Pancreas (tissue), 10 donors: Measurements from ENCODE around the gene AFF1. TPM values are rescaled to one million over a fixed set of nuclear protein-coding genes. Genes with fewer than 3 reads are reported as not detected.
A peak's percentile ranks its signal among the peaks of the same experiment; 100 is the strongest.
"Not testable (repeated sequence)": the region's sequence is repeated elsewhere in the genome, so short reads cannot be mapped to it uniquely, and the experiment has no call there.

Experiments
- ATAC-seq, 4 donors: fragments of 200-7000 bp; cut with Tn5 transposase; one replicate each; pipeline versions ENCODE4 v1.8.0 to v1.9.1; 2020; ENCODE audit warnings: mild to moderate bottlenecking in 4 of 4, moderate library complexity in 4 of 4
- DNase-seq, 6 donors: peaks; one replicate each; pipeline ENCODE4 v3.0.0-alpha.2; 2020
- FAIRE-seq: peaks from 2 replicates; lab custom pipeline; 2012; peaks lifted over from hg19 to GRCh38; lab: Jason Lieb, UNC
- H3K27ac ChIP-seq, 4 donors: fragments of 200-600 bp; sonication (generic); 1 replicate in 3 of 4; 2 replicates in 1 of 4; pipeline versions ENCODE4 v1.5.0 to v1.8.0; 2020
- H3K27me3 ChIP-seq, 4 donors: fragments of 200-600 bp; one replicate each; pipeline ENCODE4 v1.8.0; 2021
- H3K36me3 ChIP-seq, 3 donors: fragments of 200-600 bp; sonication (generic) in 1 of 3; one replicate each; pipeline versions ENCODE4 v1.5.0 to v1.8.0; 2020 to 2021
- H3K4me1 ChIP-seq, 3 donors: fragments of 200-600 bp; one replicate each; pipeline ENCODE4 v1.8.0; 2021
- H3K4me3 ChIP-seq, 4 donors: fragments of 200-600 bp; sonication (generic) in 2 of 4; one replicate each; pipeline versions ENCODE4 v1.5.0 to v1.8.0; 2020 to 2021
- H3K9me3 ChIP-seq, 4 donors: fragments of 200-600 bp; one replicate each; pipeline ENCODE4 v1.8.0; 2021
- WGBS, 2 donors: extraction: QIAGEN DNeasy Blood & Tissue Kit; methylation state at CpG; one replicate each; pipeline ENCODE4 v1.1.7; 2013; 5-methylcytosine and 5-hydroxymethylcytosine counted together
- intact Hi-C, 3 donors: fragments of 100-400 bp; cut with DNase I; formaldehyde crosslinking; loops; one replicate each; pipeline versions ENCODE4 v1.11.1 to v1.14.2; 2022
- polyA plus RNA-seq, 2 donors: library from polyadenylated mRNA; stranded (reverse); fragments of 200-250 nt; gene quantifications; one replicate each; pipeline ENCODE4 v1.2.3, GENCODE V29; 2013
- total RNA-seq, 6 donors: library from RNA; stranded (reverse); fragmentation: NEBNext Ultra II Directional in 4 of 6; extraction: Animal tissue kit (Norgen Biotek cat#: 25700) in 4 of 6; gene quantifications; one replicate each; pipeline versions ENCODE4 v1.2.1 to v1.2.4, GENCODE V29; 2021 to 2023
- TF ChIP-seq, protein P1 (sequence below), 4 donors: fragments of 200-600 bp; sonication (generic) in 3 of 4; IDR thresholded peaks; one replicate each; pipeline versions ENCODE4 v1.5.0 to v1.8.0; 2021; ENCODE audit warnings: antibody characterized with exemption in 4 of 4
- donor health status: healthy with polysubstance abuse.
- donor health status: DM: no; HTN: no; CAD: no; lungs with moderate emphysema.
- donor health status: DM: no; HTN: no; CAD: no.
- donor health status: control.
- donor health status: control.
- donor health status: Bipolar disorder and iron deficiency.
- donor health status: DM: yes; HTN: yes; CAD: no.
- donor health status: DM: no; HTN: no; CAD: no.
- donor health status: DM: no; HTN: no; CAD: no.
- donor health status: DM: yes; HTN: yes; CAD: no.

AFF1 gene
- total and polyA plus RNA-seq, 8 donors: 11.8 to 62.0 (median 40.4) TPM

DNA sequence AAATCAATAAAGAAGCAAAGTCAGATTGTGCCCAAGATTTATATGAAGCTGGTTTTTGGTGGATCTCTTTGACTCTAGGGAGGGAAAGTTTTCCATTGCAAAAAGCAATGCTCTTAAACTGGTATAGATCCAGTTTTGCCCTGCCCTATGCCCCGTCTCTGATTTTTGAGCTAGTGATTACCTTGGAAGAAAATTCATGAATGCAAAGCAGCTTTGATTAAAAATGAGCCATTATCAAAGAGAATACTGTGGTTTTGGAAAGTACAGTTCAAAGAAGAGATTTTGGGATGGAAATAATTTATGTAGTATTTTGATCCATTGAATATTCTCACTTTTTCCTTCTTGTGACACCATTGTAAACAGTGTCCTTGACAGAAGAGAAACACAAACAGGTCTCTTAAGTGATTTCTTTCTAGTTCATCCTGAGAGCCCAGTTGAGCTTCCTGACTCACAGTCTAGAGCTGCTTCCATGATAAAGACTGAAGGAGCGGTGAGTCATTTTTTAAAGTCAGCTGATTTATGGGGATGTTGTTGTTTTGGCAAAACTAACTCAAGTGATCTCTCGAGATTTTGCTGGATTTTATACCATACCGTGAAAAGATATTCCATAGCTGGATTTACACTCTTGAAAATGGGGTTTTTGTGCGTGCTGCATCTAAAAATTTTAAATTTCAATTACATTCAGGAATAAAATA is 76.7 kb downstream of the AFF1 start:
- Histone ChIP-seq H3K27ac (peak overlapping the region; percentile 0 to 98 (median 49)), H3K4me1 (peaks cover 38 to 81% (median 67%) of the 10 kb centered on the region in 3 donors), H3K4me3 (peak overlapping the region in 1 of 4 donors; percentile 29), H3K9me3 (no peaks in the 10 kb centered on the region), H3K36me3 (no peaks in the 10 kb centered on the region), H3K27me3 (no peaks in the 10 kb centered on the region)
- intact Hi-C loops: loop anchor here in 2 of 3 donors (10.0 kb wide), 1 partner anchor 63 kb away; no protein-coding TSS in a partner anchor
- ATAC-seq (peak; percentile 2 to 31 (median 15)), DNase-seq (no peak), FAIRE-seq (no peak)
- 22 to 26% methylated on average over 5 of the region's 5 CpGs for WGBS, 2 donors
- TF ChIP-seq, protein P1, sequence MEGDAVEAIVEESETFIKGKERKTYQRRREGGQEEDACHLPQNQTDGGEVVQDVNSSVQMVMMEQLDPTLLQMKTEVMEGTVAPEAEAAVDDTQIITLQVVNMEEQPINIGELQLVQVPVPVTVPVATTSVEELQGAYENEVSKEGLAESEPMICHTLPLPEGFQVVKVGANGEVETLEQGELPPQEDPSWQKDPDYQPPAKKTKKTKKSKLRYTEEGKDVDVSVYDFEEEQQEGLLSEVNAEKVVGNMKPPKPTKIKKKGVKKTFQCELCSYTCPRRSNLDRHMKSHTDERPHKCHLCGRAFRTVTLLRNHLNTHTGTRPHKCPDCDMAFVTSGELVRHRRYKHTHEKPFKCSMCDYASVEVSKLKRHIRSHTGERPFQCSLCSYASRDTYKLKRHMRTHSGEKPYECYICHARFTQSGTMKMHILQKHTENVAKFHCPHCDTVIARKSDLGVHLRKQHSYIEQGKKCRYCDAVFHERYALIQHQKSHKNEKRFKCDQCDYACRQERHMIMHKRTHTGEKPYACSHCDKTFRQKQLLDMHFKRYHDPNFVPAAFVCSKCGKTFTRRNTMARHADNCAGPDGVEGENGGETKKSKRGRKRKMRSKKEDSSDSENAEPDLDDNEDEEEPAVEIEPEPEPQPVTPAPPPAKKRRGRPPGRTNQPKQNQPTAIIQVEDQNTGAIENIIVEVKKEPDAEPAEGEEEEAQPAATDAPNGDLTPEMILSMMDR (IDR thresholded peaks at IDR 0.05): no peak

- ATAC-seq (peak; percentile 80 to 90 (median 82)), DNase-seq (peak in 3 of 6 donors; percentile 59 to 69 (median 66)), FAIRE-seq (no peak)
- WGBS, 2 donors: 9 to 12% methylated on average over 4 of the region's 4 CpGs
- no peaks in the 10 kb centered on the region for H3K27me3 ChIP-seq
- no peaks in the 10 kb centered on the region for H3K9me3 ChIP-seq
- TF ChIP-seq, protein P1 (IDR thresholded peaks at IDR 0.05): no peak
- peak overlapping the region in 2 of 4 donors; percentile 18 to 29 for H3K4me3 ChIP-seq
- intact Hi-C loops: loop anchor here in 2 of 3 donors (10.0 kb wide), 1 partner anchor 62 kb away; no protein-coding TSS in a partner anchor
- peak overlapping the region in 3 of 4 donors; percentile 57 to 98 (median 97) for H3K27ac ChIP-seq
- no peaks in the 10 kb centered on the region for H3K36me3 ChIP-seq
- peaks cover 43 to 86% (median 76%) of the 10 kb centered on the region in 3 donors for H3K4me1 ChIP-seq
These were observed 77.6 kb downstream of the AFF1 start for GRCh38 chr4:87012265-87012953.

DNA sequence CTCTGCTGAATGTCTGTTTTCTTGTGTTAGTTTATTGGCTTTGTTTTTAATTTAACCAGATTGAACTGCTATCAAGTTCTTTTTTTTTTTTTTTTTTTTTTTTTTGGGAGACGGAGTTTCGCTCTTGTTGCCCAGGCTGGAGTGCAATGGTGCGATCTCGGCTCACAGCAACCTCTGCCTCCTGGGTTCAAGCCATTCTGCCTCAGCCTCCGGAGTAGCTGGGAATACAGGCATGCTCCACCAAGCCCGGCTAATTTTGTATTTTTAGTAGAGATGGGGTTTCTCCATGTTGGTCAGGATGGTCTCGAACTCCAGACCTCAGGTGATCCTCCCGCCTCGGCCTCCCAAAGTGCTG is 78.1 kb downstream of the AFF1 start:
- H3K4me1 ChIP-seq: peaks cover 44 to 91% (median 81%) of the 10 kb centered on the region in 3 donors
- H3K27ac ChIP-seq: peak overlapping the region; percentile 44 to 98 (median 77)
- intact Hi-C loops: loop anchor here in 2 of 3 donors (10.0 kb wide), 1 partner anchor 62 kb away; no protein-coding TSS in a partner anchor
- DNase-seq, H3K9me3 ChIP-seq, H3K36me3 ChIP-seq, FAIRE-seq, H3K27me3 ChIP-seq: not testable (repeated sequence)
- WGBS, 2 donors: 6 to 25% methylated on average over 9 of the region's 9 CpGs
- H3K4me3 ChIP-seq: peak overlapping the region in 2 of 4 donors; percentile 18 to 29
- peak in 1 of 4 donors; percentile 5 for ATAC-seq

GRCh38 chr4:87014284-87014782 is 79.5 kb downstream of the AFF1 start:
- WGBS, 2 donors: 9 to 13% methylated on average over 2 of the region's 2 CpGs
- DNase-seq: no peak
- peak in 3 of 4 donors; percentile 4 to 28 (median 14) for ATAC-seq
- Histone ChIP-seq H3K27ac (peak overlapping the region; percentile 21 to 98 (median 77)), H3K4me1 (peaks cover 46 to 86% (median 86%) of the 10 kb centered on the region in 3 donors), H3K4me3 (peak overlapping the region in 2 of 4 donors; percentile 18 to 29), H3K9me3 (no peaks in the 10 kb centered on the region), H3K36me3 (no peaks in the 10 kb centered on the region), H3K27me3 (no peaks in the 10 kb centered on the region)
- TF ChIP-seq, protein P1 (IDR thresholded peaks at IDR 0.05): no peak
- intact Hi-C loops: loop anchor here in 2 of 3 donors (10.0 kb wide), 1 partner anchor 60 kb away; no protein-coding TSS in a partner anchor
- peak; percentile 59 for FAIRE-seq

DNA sequence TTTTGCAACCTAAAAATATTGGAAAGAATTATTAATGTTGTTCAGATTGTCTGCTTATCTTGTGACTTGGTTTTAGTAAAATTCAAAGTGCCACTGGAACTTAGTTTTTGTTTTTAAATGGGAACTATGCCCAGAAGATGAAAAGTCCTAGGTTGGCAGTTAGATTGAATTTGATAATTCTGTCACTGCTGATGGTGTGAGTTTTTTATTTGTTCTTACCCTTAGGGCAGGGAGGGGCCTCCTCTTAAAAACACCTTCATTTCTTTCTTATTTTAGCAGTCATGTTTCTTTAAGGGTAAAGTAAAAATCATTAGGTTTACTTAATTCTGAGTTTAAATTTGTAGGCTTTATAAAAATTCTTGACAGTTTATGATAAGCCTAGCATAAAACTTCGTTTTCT is 80.6 kb downstream of the AFF1 start:
- no peak for ATAC-seq
- TF ChIP-seq, protein P1 (IDR thresholded peaks at IDR 0.05): no peak
- H3K9me3 ChIP-seq: no peaks in the 10 kb centered on the region

More for the DNA sequence above, 80.6 kb downstream of the AFF1 start:
- Histone ChIP-seq H3K27ac (peak overlapping the region in 3 of 4 donors; percentile 38 to 98 (median 97)), H3K4me3 (no peak overlapping the region), H3K4me1 (peaks cover 39 to 82% (median 76%) of the 10 kb centered on the region in 3 donors), H3K27me3 (no peaks in the 10 kb centered on the region), H3K36me3 (no peaks in the 10 kb centered on the region)
- DNase-seq (no peak), FAIRE-seq (no peak)
- WGBS, 2 donors: 3 to 13% methylated on average over 1 of the region's 1 CpG
- intact Hi-C loops: loop anchor here in 2 of 3 donors (10.0 kb wide), 1 partner anchor 59 kb away; no protein-coding TSS in a partner anchor
